Body of pancreas (tissue), 4 donors: ENCODE data around the gene BCR. TPM values are rescaled to one million over a fixed set of nuclear protein-coding genes. Genes with fewer than 3 reads are reported as not detected.

Experiments used
- ATAC-seq: fragments of 150-250 bp; one replicate; pipeline ENCODE4 v1.9.1; 2016
- DNase-seq, 4 donors: peaks; one replicate each; pipeline ENCODE4 v3.0.0-alpha.2; 2019
- H3K27ac ChIP-seq, 4 donors: fragments of 200-600 bp; sonication (generic); 1 replicate in 3 of 4; 2 replicates in 1 of 4; pipeline versions ENCODE4 v1.5.1 to v1.6.1; 2016 to 2019; ENCODE audit warnings: mild to moderate bottlenecking in 1 of 4, mixed read lengths in 1 of 4, moderate library complexity in 1 of 4
- H3K27me3 ChIP-seq, 2 donors: fragments of 200-600 bp; sonication (generic); one replicate each; pipeline ENCODE4 v1.6.0; 2016; ENCODE audit warnings: mild to moderate bottlenecking in 1 of 2
- H3K36me3 ChIP-seq, 2 donors: fragments of 200-600 bp; sonication (generic); replicated peaks in 1 of 2; 2 replicates each; pipeline ENCODE4 v1.5.1; 2016; ENCODE audit warnings: low read depth in 2 of 2; ENCODE audit not compliant: insufficient read depth in 1 of 2
- H3K4me1 ChIP-seq: fragments of 200-600 bp; sonication (generic); one replicate; pipeline ENCODE4 v1.6.0; 2016
- H3K4me3 ChIP-seq, 2 donors: fragments of 200-600 bp; sonication (generic); 1 replicate in 1 of 2; 2 replicates in 1 of 2; pipeline ENCODE4 v1.5.1; 2016 to 2019
- H3K9me3 ChIP-seq, 3 donors: fragments of 200-600 bp; sonication (generic); 1 replicate in 2 of 3; 2 replicates in 1 of 3; pipeline ENCODE4 v1.5.1; 2016
- CTCF ChIP-seq, 7 experiments: fragments of 450-650 bp in 4 of 7; fragments of 200-600 bp in 3 of 7; sonication (generic) in 3 of 7; IDR thresholded peaks; one replicate each; pipeline ENCODE4 v1.5.1; 2016 to 2019; ENCODE audit warnings: antibody characterized with exemption in 7 of 7
- POLR2A ChIP-seq, 3 donors: fragments of 450-650 bp; IDR thresholded peaks; one replicate each; pipeline ENCODE4 v1.6.1; 2016; ENCODE audit warnings: antibody characterized with exemption in 3 of 3, mild to moderate bottlenecking in 2 of 3
- whole genome bisulfite sequencing, 2 donors: methylation state at CpG; one replicate each; pipeline ENCODE4 v1.1.5; 2017; 5-methylcytosine and 5-hydroxymethylcytosine counted together
- intact Hi-C: fragments of 100-400 bp; cut with DNase I; formaldehyde crosslinking; loops from one replicate; pipeline ENCODE4 v1.15.1; 2023
- total RNA-seq, 2 donors: library from RNA; depleted of rRNA; stranded (reverse); fragments of >200 nt; gene quantifications; one replicate each; pipeline ENCODE4 v1.1.0, GENCODE V29; 2016

Gene BCR
- total RNA-seq, 2 donors from 2014 or later = 28.3 to 71.2 TPM

DNA sequence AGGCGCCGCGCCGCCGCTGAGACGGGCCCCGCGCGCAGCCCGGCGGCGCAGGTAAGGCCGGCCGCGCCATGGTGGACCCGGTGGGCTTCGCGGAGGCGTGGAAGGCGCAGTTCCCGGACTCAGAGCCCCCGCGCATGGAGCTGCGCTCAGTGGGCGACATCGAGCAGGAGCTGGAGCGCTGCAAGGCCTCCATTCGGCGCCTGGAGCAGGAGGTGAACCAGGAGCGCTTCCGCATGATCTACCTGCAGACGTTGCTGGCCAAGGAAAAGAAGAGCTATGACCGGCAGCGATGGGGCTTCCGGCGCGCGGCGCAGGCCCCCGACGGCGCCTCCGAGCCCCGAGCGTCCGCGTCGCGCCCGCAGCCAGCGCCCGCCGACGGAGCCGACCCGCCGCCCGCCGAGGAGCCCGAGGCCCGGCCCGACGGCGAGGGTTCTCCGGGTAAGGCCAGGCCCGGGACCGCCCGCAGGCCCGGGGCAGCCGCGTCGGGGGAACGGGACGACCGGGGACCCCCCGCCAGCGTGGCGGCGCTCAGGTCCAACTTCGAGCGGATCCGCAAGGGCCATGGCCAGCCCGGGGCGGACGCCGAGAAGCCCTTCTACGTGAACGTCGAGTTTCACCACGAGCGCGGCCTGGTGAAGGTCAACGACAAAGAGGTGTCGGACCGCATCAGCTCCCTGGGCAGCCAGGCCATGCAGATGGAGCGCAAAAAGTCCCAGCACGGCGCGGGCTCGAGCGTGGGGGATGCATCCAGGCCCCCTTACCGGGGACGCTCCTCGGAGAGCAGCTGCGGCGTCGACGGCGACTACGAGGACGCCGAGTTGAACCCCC lies 798 bp downstream of the BCR start:
- Histone ChIP-seq H3K9me3 (no peaks in the 10 kb centered on the region), H3K27me3 (no peaks in the 10 kb centered on the region), H3K4me1 (peaks cover 58% of the 10 kb centered on the region), H3K36me3 (no peaks in the 10 kb centered on the region), H3K27ac (peak overlapping the region in 3 of 4 donors; percentile 48 to 68 (median 54)), H3K4me3 (peak overlapping the region; percentile 2 to 11)
- intact Hi-C loops = no loop called here
- DNase-seq = peak; percentile 37 to 42 (median 40)
- peak; percentile 15 for ATAC-seq
- WGBS, 2 donors = 17 to 80% methylated on average over 3 to 99 of the region's 112 CpGs
- no peak for TF ChIP-seq CTCF (IDR thresholded peaks at IDR 0.05)
- peak in 1 of 3 donors; percentile 34 for TF ChIP-seq POLR2A (IDR thresholded peaks at IDR 0.05)

- H3K4me1 ChIP-seq = peaks cover 58% of the 10 kb centered on the region
- 55 to 71% methylated on average over 18 to 43 of the region's 43 CpGs for WGBS, 2 donors
- H3K36me3 ChIP-seq = no peaks in the 10 kb centered on the region
- peak overlapping the region in 1 of 4 donors; percentile 18 for H3K27ac ChIP-seq
- H3K4me3 ChIP-seq = peak overlapping the region; percentile 2 to 11
- intact Hi-C loops = no loop called here
- TF ChIP-seq POLR2A (IDR thresholded peaks at IDR 0.05) = no peak
- no peak for TF ChIP-seq CTCF (IDR thresholded peaks at IDR 0.05)
- no peak for ATAC-seq
- no peaks in the 10 kb centered on the region for H3K9me3 ChIP-seq
- no peaks in the 10 kb centered on the region for H3K27me3 ChIP-seq
- DNase-seq = no peak
These were observed 1.5 kb downstream of the BCR start for GRCh38 chr22:23181721-23182308.

GRCh38 chr22:23182309-23183060 lies 2.2 kb downstream of the BCR start:
- ATAC-seq (no peak), DNase-seq (peak in 2 of 4 donors; percentile 22 to 26)
- Histone ChIP-seq H3K36me3 (no peaks in the 10 kb centered on the region), H3K4me1 (peaks cover 58% of the 10 kb centered on the region), H3K27me3 (no peaks in the 10 kb centered on the region), H3K4me3 (no peak overlapping the region), H3K27ac (peak overlapping the region in 2 of 4 donors; percentile 18 to 36), H3K9me3 (no peaks in the 10 kb centered on the region)
- WGBS, 2 donors = 34 to 40% methylated on average over 9 to 12 of the region's 12 CpGs
- intact Hi-C loops = no loop called here
- TF ChIP-seq CTCF (IDR thresholded peaks at IDR 0.05) = no peak
- TF ChIP-seq POLR2A (IDR thresholded peaks at IDR 0.05) = peak in 1 of 3 donors; percentile 14

DNA sequence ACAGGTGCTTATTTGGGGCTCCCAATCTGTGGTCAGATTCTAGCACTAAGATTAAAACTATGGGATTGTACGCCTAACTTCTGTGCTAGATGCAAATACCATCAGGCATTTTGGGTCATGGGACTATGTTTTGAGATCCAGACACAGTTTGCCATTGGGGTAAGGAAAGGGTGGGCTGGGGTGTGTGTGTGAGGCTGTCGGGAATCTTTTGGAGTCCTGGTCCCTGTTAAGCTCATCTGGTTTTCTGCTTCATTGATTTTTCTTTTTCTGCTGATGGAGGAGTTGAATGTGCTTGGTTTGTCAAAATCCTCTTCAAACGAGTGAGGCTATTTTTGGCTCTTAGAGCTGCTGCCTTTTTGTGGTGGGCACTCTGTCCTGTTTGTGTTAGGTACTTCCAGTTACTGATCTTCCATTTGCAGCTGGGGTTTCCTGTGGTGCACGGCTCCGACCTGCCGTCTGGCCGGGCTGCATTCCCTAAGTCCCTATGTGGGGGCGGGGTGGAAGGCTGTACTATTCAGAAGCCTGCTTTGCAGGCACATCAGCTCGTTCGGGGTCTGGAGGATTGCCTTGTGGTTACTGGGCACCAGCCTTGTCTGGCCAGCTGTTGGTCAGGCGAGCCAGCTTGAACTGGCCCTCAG lies 2.9 kb downstream of the BCR start:
- ATAC-seq (no peak), DNase-seq (peak; percentile 58 to 74 (median 62))
- H3K4me3 ChIP-seq = no peak overlapping the region
- TF ChIP-seq CTCF (IDR thresholded peaks at IDR 0.05) = no peak
- TF ChIP-seq POLR2A (IDR thresholded peaks at IDR 0.05) = no peak
- intact Hi-C loops = no loop called here
- peaks cover 57% of the 10 kb centered on the region for H3K4me1 ChIP-seq
- no peaks in the 10 kb centered on the region for H3K27me3 ChIP-seq
- H3K9me3 ChIP-seq = no peaks in the 10 kb centered on the region
- H3K27ac ChIP-seq = peak overlapping the region in 1 of 4 donors; percentile 36
- H3K36me3 ChIP-seq = no peaks in the 10 kb centered on the region
- WGBS, 2 donors = 4 to 11% methylated on average over 9 to 11 of the region's 11 CpGs
